Uterus (tissue), 4 donors: ENCODE data around the gene LIME1. TPM values are rescaled to one million over a fixed set of nuclear protein-coding genes. Genes with fewer than 3 reads are reported as not detected.

Experiments
- DNase-seq, 2 donors: peaks; one replicate each; pipeline ENCODE4 v3.0.0-alpha.2; 2019 to 2020
- H3K27ac ChIP-seq, 2 donors: fragments of 200-600 bp; sonication (generic); 1 replicate in 1 of 2; 2 replicates in 1 of 2; pipeline ENCODE4 v1.5.1; 2016 to 2018
- H3K27me3 ChIP-seq, 2 donors: fragments of 200-600 bp; sonication (generic); one replicate each; pipeline ENCODE4 v1.5.1; 2018 to 2019; ENCODE audit warnings: control low read depth in 1 of 2
- H3K36me3 ChIP-seq, 2 donors: fragments of 200-600 bp; sonication (generic); one replicate each; pipeline ENCODE4 v1.5.1; 2019; ENCODE audit warnings: control low read depth in 1 of 2
- H3K4me1 ChIP-seq, 2 donors: fragments of 200-600 bp; sonication (generic); one replicate each; pipeline ENCODE4 v1.5.1; 2018 to 2019; ENCODE audit warnings: control low read depth in 1 of 2
- H3K4me3 ChIP-seq, 2 donors: fragments of 200-600 bp; sonication (generic); 1 replicate in 1 of 2; 2 replicates in 1 of 2; pipeline ENCODE4 v1.5.1; 2018 to 2019; ENCODE audit warnings: mild to moderate bottlenecking in 1 of 2
- H3K9me3 ChIP-seq, 2 donors: fragments of 200-600 bp; sonication (generic); one replicate each; pipeline ENCODE4 v1.5.1; 2019; ENCODE audit warnings: control low read depth in 1 of 2
- POLR2A ChIP-seq, 2 donors: fragments of 450-650 bp; IDR thresholded peaks; one replicate each; pipeline ENCODE4 v1.6.1; 2016; ENCODE audit warnings: antibody characterized with exemption in 2 of 2, mild to moderate bottlenecking in 1 of 2, moderate library complexity in 1 of 2
- intact Hi-C: fragments of 100-400 bp; cut with DNase I; formaldehyde crosslinking; loops from one replicate; pipeline ENCODE4 v1.15.1; 2023; ENCODE audit warnings: low total_unique reads
- small RNA-seq: library from RNA; depleted of rRNA; stranded (forward); fragments of <200 nt; gene quantifications from one replicate; pipeline ENCODE3, GENCODE V24; 2016
- total RNA-seq, 4 donors: library from RNA; depleted of rRNA in 3 of 4; stranded (reverse); fragments of >200 nt in 3 of 4; gene quantifications; one replicate each; pipeline versions ENCODE4 v1.1.0 to v1.2.4, GENCODE V29; 2014 to 2023
- TF ChIP-seq, protein P1 (sequence below), 4 experiments: fragments of 200-600 bp in 2 of 4; fragments of 450-650 bp in 2 of 4; sonication (generic) in 2 of 4; IDR thresholded peaks; one replicate each; pipeline ENCODE4 v1.5.1; 2016 to 2019; ENCODE audit warnings: antibody characterized with exemption in 4 of 4, mild to moderate bottlenecking in 2 of 4, moderate library complexity in 1 of 4
- donor health status: DM: yes; HTN: yes; CAD: no.

LIME1 gene
- total RNA-seq, 4 donors from 2014 or later: 2.6 to 10.5 (median 8.4) TPM

DNA sequence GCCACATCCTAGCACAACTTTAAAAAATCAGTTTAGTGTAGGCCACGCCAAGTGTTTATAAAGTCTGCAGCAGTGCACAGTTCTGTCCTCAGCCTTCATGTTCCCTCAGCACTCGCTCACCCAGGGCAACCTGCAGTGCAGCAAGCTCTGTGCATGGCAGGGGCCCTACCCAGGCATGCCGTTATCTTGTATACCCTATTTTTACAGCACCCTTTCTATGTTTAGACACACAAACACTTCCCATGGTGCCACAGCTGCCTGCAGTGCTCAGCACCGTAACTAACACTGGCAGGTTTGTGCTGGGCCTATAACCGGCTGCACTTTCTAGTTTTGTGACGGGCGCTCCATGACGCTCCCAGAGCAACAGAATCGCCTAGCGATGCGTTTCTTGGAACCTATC is 50.8 kb downstream of the LIME1 start:
- no peak for DNase-seq
- H3K4me1 ChIP-seq: no peaks in the 10 kb centered on the region
- H3K4me3 ChIP-seq: no peak overlapping the region
- intact Hi-C loops: loop anchor here (10.0 kb wide), 1 partner anchor 77 kb away; the partner anchor contains the start of genes ABHD16B and TPD52L2
- no peak for TF ChIP-seq POLR2A (IDR thresholded peaks at IDR 0.05)
- TF ChIP-seq, protein P1, sequence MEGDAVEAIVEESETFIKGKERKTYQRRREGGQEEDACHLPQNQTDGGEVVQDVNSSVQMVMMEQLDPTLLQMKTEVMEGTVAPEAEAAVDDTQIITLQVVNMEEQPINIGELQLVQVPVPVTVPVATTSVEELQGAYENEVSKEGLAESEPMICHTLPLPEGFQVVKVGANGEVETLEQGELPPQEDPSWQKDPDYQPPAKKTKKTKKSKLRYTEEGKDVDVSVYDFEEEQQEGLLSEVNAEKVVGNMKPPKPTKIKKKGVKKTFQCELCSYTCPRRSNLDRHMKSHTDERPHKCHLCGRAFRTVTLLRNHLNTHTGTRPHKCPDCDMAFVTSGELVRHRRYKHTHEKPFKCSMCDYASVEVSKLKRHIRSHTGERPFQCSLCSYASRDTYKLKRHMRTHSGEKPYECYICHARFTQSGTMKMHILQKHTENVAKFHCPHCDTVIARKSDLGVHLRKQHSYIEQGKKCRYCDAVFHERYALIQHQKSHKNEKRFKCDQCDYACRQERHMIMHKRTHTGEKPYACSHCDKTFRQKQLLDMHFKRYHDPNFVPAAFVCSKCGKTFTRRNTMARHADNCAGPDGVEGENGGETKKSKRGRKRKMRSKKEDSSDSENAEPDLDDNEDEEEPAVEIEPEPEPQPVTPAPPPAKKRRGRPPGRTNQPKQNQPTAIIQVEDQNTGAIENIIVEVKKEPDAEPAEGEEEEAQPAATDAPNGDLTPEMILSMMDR (IDR thresholded peaks at IDR 0.05): no peak
- H3K36me3 ChIP-seq: no peaks in the 10 kb centered on the region
- H3K27me3 ChIP-seq: no peaks in the 10 kb centered on the region
- H3K27ac ChIP-seq: no peak overlapping the region
- no peaks in the 10 kb centered on the region for H3K9me3 ChIP-seq

DNA sequence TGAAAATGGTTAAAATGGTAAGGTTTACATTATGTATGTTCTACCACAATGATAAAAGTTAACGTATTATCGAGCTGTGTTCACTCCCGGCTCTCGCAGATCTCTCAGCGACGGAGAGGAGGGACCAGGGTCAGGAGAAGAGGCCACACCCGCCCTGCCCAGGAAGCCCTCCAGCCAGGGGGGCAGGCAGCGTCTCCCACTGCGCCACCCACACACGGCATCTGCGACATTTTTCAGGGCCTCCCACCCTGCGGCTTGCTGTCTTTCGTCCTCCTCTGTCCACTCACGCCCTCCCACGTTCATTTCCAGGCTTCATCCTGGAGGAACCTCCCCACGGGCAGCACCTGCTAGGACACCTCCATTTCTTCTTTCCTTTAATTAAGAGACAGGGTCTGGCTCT is 51.3 kb downstream of the LIME1 start:
- Histone ChIP-seq H3K27me3 (no peaks in the 10 kb centered on the region), H3K27ac (no peak overlapping the region), H3K4me1 (no peaks in the 10 kb centered on the region), H3K36me3 (no peaks in the 10 kb centered on the region), H3K9me3 (no peaks in the 10 kb centered on the region), H3K4me3 (no peak overlapping the region)
- no peak for DNase-seq
- intact Hi-C loops: loop anchor here (10.0 kb wide), 1 partner anchor 77 kb away; the partner anchor contains the start of genes ABHD16B and TPD52L2
- TF ChIP-seq POLR2A (IDR thresholded peaks at IDR 0.05): no peak
- TF ChIP-seq, protein P1 (IDR thresholded peaks at IDR 0.05): no peak

Small RNA genes lying within 50 kb of the gene (small RNA-seq; reads per million reads assigned to genes)
- gene LIME1 (not detected), gene TNFRSF6B (not detected)

Other genes starting within 250 kb of the LIME1 start
- gene EEF1A2, start 237.6 kb upstream of the LIME1 start, total RNA-seq: 1 to 10 TPM in 2 of 4 donors, not detected in 2; 1.1 to 1.5 TPM
- gene PPDPF, start 215.9 kb upstream of the LIME1 start, total RNA-seq: 100 to 1,000 TPM in 2 of 4 donors, 10 to 100 TPM in 2; 35.8 to 200 (median 88.6) TPM
- gene PTK6, start 199.3 kb upstream of the LIME1 start, total RNA-seq: under 1 TPM in 2 of 4 donors, not detected in 2; under 0.01 TPM
- not detected for gene SRMS, start 188.9 kb upstream of the LIME1 start, total RNA-seq
- gene FNDC11, start 182.5 kb upstream of the LIME1 start, total RNA-seq: under 1 TPM in 2 of 4 donors, not detected in 2; 0.34 to 0.69 TPM
- gene HELZ2, start 162.4 kb upstream of the LIME1 start, total RNA-seq: 10 to 100 TPM in 3 of 4 donors, 1 to 10 TPM in 1; 3.5 to 41.9 (median 22.1) TPM
- 10 to 100 TPM in 2 of 4 donors, 1 to 10 TPM in 2; 2.1 to 24.8 (median 11.5) TPM for gene GMEB2, start 109.6 kb upstream of the LIME1 start, total RNA-seq
- gene STMN3, start 83.2 kb upstream of the LIME1 start, total RNA-seq: 10 to 100 TPM in 3 of 4 donors, 1 to 10 TPM in 1; 9.2 to 30.5 (median 20.9) TPM
- gene RTEL1, start 78.4 kb upstream of the LIME1 start, total RNA-seq: 10 to 100 TPM; 17.4 to 56.5 (median 26.6) TPM
- gene TNFRSF6B, start 40.0 kb upstream of the LIME1 start, total RNA-seq: 1 to 10 TPM in 1 of 4 donors, under 1 TPM in 1, not detected in 2; 0.83 to 4.1 TPM
- 10 to 100 TPM; 26.1 to 59.8 (median 33.5) TPM for gene ARFRP1, start 28.7 kb upstream of the LIME1 start, total RNA-seq
- 10 to 100 TPM in 3 of 4 donors, 1 to 10 TPM in 1; 1.5 to 37.9 (median 15.3) TPM for gene ZGPAT, start 28.6 kb upstream of the LIME1 start, total RNA-seq
- 100 to 1,000 TPM in 1 of 4 donors, 10 to 100 TPM in 3; 10.5 to 120 (median 41.0) TPM for gene SLC2A4RG, start 3.1 kb downstream of the LIME1 start, total RNA-seq
- gene ZBTB46, start 94.6 kb downstream of the LIME1 start, total RNA-seq: 10 to 100 TPM in 3 of 4 donors, 1 to 10 TPM in 1; 5.0 to 62.8 (median 38.8) TPM
- not detected for gene ABHD16B, start 124.8 kb downstream of the LIME1 start, total RNA-seq
- gene TPD52L2, start 128.6 kb downstream of the LIME1 start, total RNA-seq: 10 to 100 TPM; 44.1 to 77.8 (median 62.0) TPM
- 10 to 100 TPM; 10.9 to 39.8 (median 25.6) TPM for gene DNAJC5, start 158.5 kb downstream of the LIME1 start, total RNA-seq
- gene UCKL1, start 219.8 kb downstream of the LIME1 start, total RNA-seq: 10 to 100 TPM; 21.8 to 64.6 (median 23.5) TPM
- gene ZNF512B, start 233.3 kb downstream of the LIME1 start, total RNA-seq: 10 to 100 TPM in 3 of 4 donors, 1 to 10 TPM in 1; 4.7 to 23.3 (median 17.4) TPM
- gene SAMD10, start 243.0 kb downstream of the LIME1 start, total RNA-seq: 1 to 10 TPM in 2 of 4 donors, under 1 TPM in 1, not detected in 1; 0.83 to 7.6 (median 1.2) TPM
- gene PRPF6, start 244.5 kb downstream of the LIME1 start, total RNA-seq: 10 to 100 TPM; 28.5 to 73.0 (median 69.6) TPM